Fibroblast of skin of abdomen (primary cell): Measurements from ENCODE around the gene CA14.
"Not testable (repeated sequence)": the region's sequence is repeated elsewhere in the genome, so short reads cannot be mapped to it uniquely, and the experiment has no call there.

ENCODE experiments used
- DNase-seq: peaks from one replicate; pipeline ENCODE4 v3.0.0-alpha.2; 2013

Gene CA14

DNA sequence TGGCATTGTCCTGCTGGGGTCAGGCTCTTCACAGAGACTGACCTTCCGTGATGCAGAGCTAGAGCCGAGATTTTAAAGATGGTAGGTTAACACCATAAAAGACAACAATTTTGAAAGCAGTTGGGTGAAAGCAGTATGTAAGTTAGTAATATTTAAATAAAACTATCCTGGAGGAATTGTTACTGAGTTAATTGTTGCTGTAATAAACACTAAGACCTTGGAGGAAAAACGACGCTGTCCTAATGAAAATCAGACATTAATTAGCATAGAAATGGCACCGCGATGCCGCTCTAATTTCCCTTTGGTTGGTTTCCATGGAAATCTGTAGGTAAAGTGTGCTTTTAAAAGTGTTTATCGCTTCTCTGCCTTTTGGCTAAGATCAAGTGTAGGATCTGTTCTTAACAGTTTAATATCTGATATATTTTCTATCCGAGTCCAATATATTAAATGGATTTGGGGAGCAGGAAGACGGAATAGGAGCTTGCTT lies 20.9 kb upstream of the CA14 start:
- no peak for DNase-seq

GRCh38 chr1:150237176-150237575 lies 20.4 kb upstream of the CA14 start:
- not testable (repeated sequence) for DNase-seq

DNA sequence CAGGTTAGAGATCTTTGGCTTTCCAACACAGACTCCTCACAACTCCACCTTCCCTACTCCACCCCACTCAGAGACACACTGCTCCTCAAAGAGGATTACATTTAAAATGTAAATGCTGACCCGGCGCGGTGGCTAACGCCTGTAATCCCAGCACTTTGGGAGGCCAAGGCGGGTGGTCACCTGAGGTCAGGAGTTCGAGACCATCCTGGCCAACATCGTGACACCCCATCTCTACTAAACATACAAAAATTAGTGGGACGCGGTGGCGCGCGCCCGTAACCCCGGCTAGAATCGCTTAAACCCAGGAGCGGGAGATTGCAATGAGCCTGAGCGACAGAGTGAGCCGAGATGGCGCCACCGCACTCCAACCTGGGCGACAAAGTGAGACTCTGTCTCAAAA lies 19.8 kb upstream of the CA14 start:
- no peak for DNase-seq

DNA sequence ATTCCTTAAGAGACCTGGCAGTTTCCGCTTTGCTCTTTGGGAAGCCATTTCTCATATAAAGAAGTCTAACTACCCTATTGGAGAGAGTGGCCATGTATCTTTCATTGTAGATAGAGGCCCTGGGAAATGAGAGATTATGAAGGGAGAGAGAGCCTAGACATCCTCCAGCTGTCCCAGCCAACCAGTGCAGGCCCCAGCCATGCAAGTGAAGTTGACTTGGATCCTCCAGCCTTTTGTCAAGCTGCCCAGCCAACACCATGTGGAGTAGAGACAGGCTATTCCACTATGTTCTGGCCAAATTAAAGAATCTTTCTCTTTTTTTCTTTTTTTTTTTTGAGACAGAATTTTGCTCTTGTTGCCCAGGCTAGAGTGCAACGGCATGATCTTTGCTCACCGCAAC lies 14.6 kb upstream of the CA14 start:
- DNase-seq: no peak

DNA sequence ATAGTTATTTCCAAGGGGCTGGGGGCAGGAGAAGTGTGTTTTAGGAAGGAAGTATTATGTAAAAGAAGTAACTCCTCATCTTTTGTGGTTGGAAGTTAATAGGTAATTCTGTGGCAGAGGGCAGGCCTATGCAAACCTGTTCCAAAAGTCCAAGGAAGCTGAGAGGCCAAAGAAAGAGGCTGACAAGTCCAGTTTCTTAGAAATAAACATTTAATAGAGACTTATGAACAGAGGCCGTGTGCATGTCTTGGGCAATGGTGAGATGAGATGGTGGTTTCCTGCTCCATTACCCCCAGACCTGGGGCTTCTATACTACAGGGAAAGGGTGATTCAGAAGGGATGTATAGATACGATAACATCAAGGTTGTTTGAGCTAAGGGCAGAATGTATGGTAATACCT lies 7.6 kb upstream of the CA14 start:
- no peak for DNase-seq

- DNase-seq: no peak
Observed at GRCh38 chr1:150256198-150256553, 1.4 kb upstream of the CA14 start.

DNA sequence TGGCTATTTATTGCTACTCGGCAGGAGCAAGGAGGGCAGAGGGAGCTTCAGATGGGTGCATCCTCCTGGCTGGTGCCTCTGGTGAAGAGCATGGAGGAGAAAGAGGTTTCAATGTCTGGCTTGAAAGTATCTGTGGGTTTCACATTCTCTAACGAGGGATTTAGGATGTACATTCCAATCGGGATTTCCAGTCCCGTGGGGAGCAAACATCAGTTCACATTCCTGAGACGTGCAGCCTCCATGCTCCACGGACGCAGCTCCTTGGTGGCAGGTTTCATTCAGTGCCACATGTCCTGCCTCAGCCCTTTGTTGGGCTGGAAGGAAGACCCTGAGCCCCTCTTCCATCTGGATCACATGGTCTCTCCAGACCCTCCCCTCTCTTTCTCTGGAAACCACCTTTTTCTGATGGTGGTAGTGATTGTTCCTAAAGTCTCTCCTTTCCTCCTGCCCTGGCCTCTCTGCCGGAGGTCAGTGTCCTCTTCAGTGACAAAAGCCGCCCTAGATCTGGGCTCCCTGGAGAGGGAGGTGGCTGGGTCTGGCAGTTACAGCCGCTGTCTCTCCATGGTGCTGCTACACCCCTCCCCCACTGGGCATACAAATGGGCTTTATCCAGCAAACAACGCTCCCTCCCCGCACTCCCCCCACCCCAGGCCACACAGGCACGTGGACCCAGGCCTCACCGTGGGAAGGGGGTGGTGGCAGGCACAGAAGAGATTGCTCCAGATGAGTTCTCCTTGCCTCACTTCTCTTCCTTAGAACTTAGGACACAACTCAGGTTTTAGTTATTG lies 826 bp upstream of the CA14 start:
- peak; percentile 68 for DNase-seq

DNA sequence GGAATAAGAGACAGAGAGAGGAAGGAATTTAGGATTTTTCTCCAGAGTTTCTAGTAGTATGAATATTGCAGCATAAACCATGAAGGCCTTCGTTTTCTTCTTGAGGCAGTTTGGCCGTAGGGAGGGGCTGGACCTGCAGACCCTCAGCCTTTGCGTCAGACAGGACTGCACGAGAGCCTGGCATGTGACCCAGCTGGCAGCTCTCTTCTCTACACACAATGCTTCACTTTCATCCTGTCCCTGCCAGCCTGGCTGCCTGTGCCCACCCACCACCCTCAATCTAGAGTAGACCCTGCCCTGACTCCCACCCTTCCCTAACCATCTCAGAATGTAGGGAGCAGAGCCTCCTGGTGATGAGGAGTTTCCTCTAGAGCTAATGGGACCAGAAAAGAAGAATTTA lies 1.6 kb downstream of the CA14 start:
- no peak for DNase-seq

GRCh38 chr1:150259758-150260669 lies 2.4 kb downstream of the CA14 start:
- no peak for DNase-seq

- no peak for DNase-seq
Observed at GRCh38 chr1:150261367-150261766, 3.8 kb downstream of the CA14 start.

DNA sequence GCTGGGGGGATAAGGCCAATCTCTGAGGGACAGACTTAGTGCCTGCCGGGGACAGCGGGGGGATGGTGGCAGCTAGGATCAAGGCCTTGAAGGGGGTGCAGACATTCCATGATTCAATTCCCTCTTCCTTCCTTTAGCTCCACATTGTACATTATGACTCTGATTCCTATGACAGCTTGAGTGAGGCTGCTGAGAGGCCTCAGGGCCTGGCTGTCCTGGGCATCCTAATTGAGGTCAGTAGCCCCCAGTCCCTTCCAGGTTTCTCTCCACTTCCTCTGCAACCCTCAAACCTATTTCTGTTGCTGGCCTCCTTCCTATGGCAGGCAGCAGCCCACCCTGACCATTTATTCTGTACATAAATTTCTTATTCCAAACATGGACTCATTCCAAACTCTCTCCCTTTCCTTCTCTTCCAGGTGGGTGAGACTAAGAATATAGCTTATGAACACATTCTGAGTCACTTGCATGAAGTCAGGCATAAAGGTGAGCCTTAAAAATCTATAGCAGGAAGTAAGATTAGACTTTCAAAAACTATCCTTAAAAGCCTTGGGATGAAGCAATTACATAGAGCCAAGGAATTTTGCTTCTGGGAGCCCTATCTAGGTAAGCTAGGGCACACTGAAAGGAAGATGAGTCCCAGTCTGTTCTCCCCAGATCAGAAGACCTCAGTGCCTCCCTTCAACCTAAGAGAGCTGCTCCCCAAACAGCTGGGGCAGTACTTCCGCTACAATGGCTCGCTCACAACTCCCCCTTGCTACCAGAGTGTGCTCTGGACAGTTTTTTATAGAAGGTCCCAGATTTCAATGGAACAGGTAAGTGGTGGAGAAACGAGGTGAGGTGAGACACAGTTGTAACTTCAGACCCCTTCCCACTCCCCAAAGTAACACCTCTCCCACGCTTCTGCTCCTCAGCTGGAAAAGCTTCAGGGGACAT lies 5.1 kb downstream of the CA14 start:
- no peak for DNase-seq

DNA sequence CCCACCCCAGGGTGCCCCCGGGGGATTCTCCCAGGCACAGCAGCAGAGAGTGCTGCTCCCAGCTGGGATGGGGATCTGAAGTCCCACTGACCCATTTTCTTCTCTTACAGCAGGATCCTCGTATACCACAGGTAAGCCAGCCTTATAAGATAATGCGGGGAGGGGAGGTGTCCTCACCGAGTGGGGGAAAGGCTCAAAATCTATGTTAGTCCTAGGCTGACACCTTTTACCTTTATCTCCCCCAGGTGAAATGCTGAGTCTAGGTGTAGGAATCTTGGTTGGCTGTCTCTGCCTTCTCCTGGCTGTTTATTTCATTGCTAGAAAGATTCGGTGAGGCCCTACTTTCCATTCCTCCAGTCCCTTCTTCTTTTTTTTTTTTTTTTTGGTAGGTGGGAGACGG lies 6.0 kb downstream of the CA14 start:
- DNase-seq: no peak

- no peak for DNase-seq
Observed at GRCh38 chr1:150267896-150268295, 10.3 kb downstream of the CA14 start.

GRCh38 chr1:150268340-150268704 lies 10.7 kb downstream of the CA14 start:
- DNase-seq: no peak

DNA sequence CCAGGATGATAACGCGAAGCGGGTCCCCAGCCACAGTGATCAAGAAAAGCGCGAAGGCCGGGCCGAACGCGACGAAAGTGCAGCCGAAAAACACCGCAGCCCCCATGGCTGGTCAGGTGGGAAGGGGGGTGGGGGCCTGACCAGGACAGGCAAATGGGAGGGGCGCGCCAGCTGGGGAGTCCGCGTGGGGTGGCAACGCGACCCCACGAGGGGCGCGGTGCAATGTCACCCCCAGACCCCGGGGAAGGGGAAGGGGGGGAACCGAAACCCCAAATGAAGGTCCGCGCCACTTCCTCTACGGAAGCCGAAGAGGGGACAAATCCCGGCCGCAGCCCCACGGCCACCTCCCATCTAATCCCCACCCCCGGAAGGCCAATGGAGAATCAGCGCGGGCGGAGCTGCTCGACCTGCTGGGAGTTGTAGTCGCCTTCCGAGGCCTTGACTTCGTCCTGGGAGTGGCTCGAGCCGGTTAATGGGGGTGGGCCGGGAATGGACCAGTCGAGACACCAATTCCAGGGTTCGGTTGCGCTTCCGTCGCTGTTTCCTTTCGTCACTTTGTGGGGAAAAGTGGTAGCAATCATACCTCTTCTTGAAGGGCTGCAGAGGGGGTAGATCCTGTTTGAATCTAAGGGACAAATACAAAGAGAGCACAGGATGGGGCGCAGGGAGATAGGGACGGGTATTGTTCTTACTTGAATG lies 11.3 kb downstream of the CA14 start, which contains the start of gene APH1A:
APH1A (minus strand) TSS at position 312 of the 699 bp plus-strand sequence; CDS start at position 106, 206 bp downstream.
- peak; percentile 98 for DNase-seq

DNA sequence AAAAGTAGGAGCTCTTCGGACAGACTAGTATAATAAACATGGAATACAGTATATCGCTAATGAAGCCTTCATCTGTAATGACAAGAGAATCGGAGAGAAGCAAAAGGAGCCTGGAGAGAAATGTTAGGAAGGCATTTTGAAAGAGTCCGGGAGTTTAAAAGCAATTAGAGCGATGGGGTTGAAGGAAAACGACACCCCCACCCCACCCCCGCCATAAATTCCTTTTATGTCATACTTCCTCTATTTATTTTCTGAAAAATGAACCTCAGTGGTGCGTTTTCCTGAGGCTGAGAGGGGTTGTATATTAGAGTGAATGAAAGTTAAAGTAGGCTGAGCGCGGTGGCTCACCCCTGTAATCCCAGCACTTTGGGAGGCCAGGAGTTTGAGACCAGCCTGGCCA lies 11.9 kb downstream of the CA14 start:
- no peak for DNase-seq

GRCh38 chr1:150271291-150271959 lies 13.9 kb downstream of the CA14 start:
- no peak for DNase-seq

GRCh38 chr1:150273311-150273710 lies 15.7 kb downstream of the CA14 start:
- no peak for DNase-seq

- no peak for DNase-seq
Observed at GRCh38 chr1:150280138-150280707, 22.6 kb downstream of the CA14 start.

GRCh38 chr1:150281221-150281757 lies 23.7 kb downstream of the CA14 start:
- DNase-seq: peak; percentile 67
